Ovary (tissue), 9 donors: ENCODE results near the gene KRTAP10-9. TPM values are rescaled to one million over a fixed set of nuclear protein-coding genes. Genes with fewer than 3 reads are reported as not detected.
"Not testable (repeated sequence)": the region's sequence is repeated elsewhere in the genome, so short reads cannot be mapped to it uniquely, and the experiment has no call there.

Experiments
- DNase-seq, 5 donors: peaks; one replicate each; pipeline ENCODE4 v3.0.0-alpha.2; 2019 to 2020
- H3K27ac ChIP-seq, 2 donors: fragments of 200-600 bp; one replicate each; pipeline versions ENCODE4 v1.5.1 to v1.8.0; 2019 to 2022
- H3K27me3 ChIP-seq: fragments of 200-600 bp; one replicate; pipeline ENCODE4 v1.8.0; 2022
- H3K36me3 ChIP-seq: fragments of 200-600 bp; sonication (generic); one replicate; pipeline ENCODE4 v1.5.1; 2019
- H3K4me1 ChIP-seq: one replicate; pipeline ENCODE4 v1.8.1; 2013; ENCODE audit warnings: mild to moderate bottlenecking, moderate library complexity; ENCODE audit not compliant: insufficient read depth
- H3K4me3 ChIP-seq: fragments of 200-600 bp; sonication (generic); one replicate; pipeline ENCODE4 v1.5.1; 2017
- H3K9me3 ChIP-seq, 2 donors: fragments of 200-600 bp in 1 of 2; sonication (generic) in 1 of 2; one replicate each; pipeline versions ENCODE4 v1.5.1 to v1.8.1; 2013 to 2019; ENCODE audit warnings: mild to moderate bottlenecking in 1 of 2, moderate library complexity in 1 of 2
- EP300 ChIP-seq: sonication (generic); formaldehyde crosslinking; IDR thresholded peaks from one replicate; pipeline ENCODE4 v1.6.1; 2017; ENCODE audit warnings: antibody characterized with exemption
- POLR2A ChIP-seq: fragments of 450-650 bp; IDR thresholded peaks from one replicate; pipeline ENCODE4 v1.6.1; 2017; ENCODE audit warnings: antibody characterized with exemption, mild to moderate bottlenecking, moderate library complexity
- WGBS, 3 donors: extraction: QIAGEN DNeasy Blood & Tissue Kit in 1 of 3; methylation state at CpG; one replicate each; pipeline versions ENCODE4 v1.1.5 to v1.1.7; 2013 to 2017; 5-methylcytosine and 5-hydroxymethylcytosine counted together
- intact Hi-C, 4 donors: fragments of 100-400 bp; cut with DNase I; formaldehyde crosslinking; loops; one replicate each; pipeline versions ENCODE4 v1.11.0 to v1.15.1; 2022 to 2023
- polyA plus RNA-seq, 2 donors: library from polyadenylated mRNA; stranded (reverse); fragments of 200-250 nt in 1 of 2; fragments of 350-450 nt in 1 of 2; fragmentation: Illumina TruSeq in 1 of 2; extraction: RNeasy Lipid Tissue Mini Kit (QIAGEN cat#74804) in 1 of 2; gene quantifications; one replicate each; pipeline ENCODE4 v1.2.3, GENCODE V29; 2013 to 2014
- total RNA-seq, 7 donors: library from RNA; depleted of rRNA in 2 of 7; stranded (reverse); fragments of >200 nt in 2 of 7; fragmentation: NEBNext Ultra II Directional in 3 of 7; extraction: Animal tissue kit (Norgen Biotek cat#: 25700) in 3 of 7; gene quantifications; one replicate each; pipeline versions ENCODE4 v1.1.0 to v1.2.4, GENCODE V29; 2016 to 2023
- TF ChIP-seq, protein P1 (sequence below), 3 donors: fragments of 450-650 bp in 2 of 3; fragments of 200-600 bp in 1 of 3; IDR thresholded peaks; one replicate each; pipeline versions ENCODE4 v1.5.1 to v1.8.0; 2016 to 2022; ENCODE audit warnings: antibody characterized with exemption in 3 of 3, mild to moderate bottlenecking in 1 of 3
- donor health status: DM: no; HTN: no; CAD: no; lungs with moderate emphysema.
- donor health status: DM: no; HTN: no; CAD: no.
- donor health status: Bipolar disorder and iron deficiency.
- donor health status: DM: yes; HTN: yes; CAD: no.
- donor health status: DM: no; HTN: no; CAD: no.
- donor health status: DM: yes; HTN: yes; CAD: no.

The KRTAP10-9 gene
- total and polyA plus RNA-seq, 9 donors, result not detected

DNA sequence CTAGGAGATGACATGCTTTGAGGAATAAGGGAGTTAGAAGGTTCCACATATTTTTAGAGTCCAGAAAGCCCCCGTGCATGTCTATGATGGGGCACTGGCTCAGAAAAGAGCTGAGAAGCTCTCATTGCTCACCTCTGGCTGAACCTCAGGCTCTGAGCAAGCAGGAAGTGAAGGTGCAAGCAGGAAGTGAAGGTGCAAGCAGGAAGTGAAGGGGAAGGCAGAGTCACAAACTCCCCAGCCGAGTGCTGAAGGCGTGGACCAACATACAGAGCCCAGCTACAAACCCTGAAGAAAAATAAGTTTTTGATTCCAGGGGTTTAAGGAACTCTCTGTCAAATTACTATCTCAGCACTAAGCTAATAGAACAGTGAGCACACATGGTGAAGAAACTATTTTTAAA, 8.0 kb upstream of the KRTAP10-9 start:
- H3K36me3 ChIP-seq, result no peaks in the 10 kb centered on the region
- TF ChIP-seq EP300 (no peak), POLR2A (no peak)
- TF ChIP-seq, protein P1, sequence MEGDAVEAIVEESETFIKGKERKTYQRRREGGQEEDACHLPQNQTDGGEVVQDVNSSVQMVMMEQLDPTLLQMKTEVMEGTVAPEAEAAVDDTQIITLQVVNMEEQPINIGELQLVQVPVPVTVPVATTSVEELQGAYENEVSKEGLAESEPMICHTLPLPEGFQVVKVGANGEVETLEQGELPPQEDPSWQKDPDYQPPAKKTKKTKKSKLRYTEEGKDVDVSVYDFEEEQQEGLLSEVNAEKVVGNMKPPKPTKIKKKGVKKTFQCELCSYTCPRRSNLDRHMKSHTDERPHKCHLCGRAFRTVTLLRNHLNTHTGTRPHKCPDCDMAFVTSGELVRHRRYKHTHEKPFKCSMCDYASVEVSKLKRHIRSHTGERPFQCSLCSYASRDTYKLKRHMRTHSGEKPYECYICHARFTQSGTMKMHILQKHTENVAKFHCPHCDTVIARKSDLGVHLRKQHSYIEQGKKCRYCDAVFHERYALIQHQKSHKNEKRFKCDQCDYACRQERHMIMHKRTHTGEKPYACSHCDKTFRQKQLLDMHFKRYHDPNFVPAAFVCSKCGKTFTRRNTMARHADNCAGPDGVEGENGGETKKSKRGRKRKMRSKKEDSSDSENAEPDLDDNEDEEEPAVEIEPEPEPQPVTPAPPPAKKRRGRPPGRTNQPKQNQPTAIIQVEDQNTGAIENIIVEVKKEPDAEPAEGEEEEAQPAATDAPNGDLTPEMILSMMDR (IDR thresholded peaks at IDR 0.05), result no peak
- 63 to 72% (median 66%) methylated on average over 3 of the region's 3 CpGs for WGBS, 3 donors
- no peak overlapping the region for H3K27ac ChIP-seq
- peaks cover 0 to 3% of the 10 kb centered on the region in 2 donors for H3K9me3 ChIP-seq
- intact Hi-C loops, result no loop called here
- no peak overlapping the region for H3K4me3 ChIP-seq
- no peaks in the 10 kb centered on the region for H3K4me1 ChIP-seq
- no peaks in the 10 kb centered on the region for H3K27me3 ChIP-seq
- no peak for DNase-seq

DNA sequence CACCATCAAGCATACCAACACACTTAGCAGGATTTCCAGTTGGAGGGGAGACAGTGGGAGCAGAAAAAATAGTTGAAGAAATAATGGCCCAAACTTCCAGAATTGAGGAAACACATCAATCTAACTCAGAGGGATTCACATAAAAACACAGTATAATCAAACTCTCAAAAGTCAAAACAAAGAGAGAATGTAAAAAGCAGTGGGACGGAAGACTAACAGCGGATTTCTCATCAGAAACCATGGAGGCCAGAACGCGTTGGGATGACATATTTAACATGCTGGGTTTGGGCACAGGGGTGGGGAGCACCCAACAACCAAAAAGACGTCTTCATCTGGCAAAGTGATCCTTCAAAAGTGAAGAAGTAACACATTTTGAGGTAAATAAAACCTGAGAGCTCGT, 7.0 kb upstream of the KRTAP10-9 start:
- intact Hi-C loops, result no loop called here
- Histone ChIP-seq H3K4me3 (no peak overlapping the region), H3K27me3 (no peaks in the 10 kb centered on the region), H3K4me1 (no peaks in the 10 kb centered on the region), H3K9me3 (peaks cover 0 to 5% of the 10 kb centered on the region in 2 donors), H3K36me3 (no peaks in the 10 kb centered on the region), H3K27ac (no peak overlapping the region)
- no peak for TF ChIP-seq EP300
- TF ChIP-seq POLR2A, result no peak
- TF ChIP-seq, protein P1 (IDR thresholded peaks at IDR 0.05), result no peak
- DNase-seq, result no peak
- 82 to 83% (median 83%) methylated on average over 6 of the region's 6 CpGs for WGBS, 3 donors

DNA sequence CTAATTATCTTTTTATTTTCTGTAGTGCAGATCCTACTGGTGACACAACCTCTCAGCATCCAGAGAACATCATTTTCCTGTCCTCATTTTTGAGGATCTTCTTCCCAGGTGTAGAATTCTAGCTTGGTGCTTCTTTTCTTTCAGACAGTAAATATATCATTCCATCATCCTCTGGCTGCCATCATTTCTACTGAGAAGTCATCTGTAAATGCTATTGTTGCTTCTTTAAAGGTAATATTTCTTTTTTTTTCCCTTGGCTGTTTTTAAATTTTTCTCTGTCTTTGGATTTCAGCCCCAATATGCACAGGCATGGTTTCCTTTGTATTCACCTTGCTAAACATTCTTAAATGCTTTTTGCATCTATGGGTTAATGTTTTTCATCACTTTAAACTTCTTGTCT, 3.3 kb upstream of the KRTAP10-9 start:
- H3K27ac ChIP-seq, result no peak overlapping the region
- TF ChIP-seq POLR2A (no peak), EP300 (no peak)
- TF ChIP-seq, protein P1 (IDR thresholded peaks at IDR 0.05), result no peak
- H3K4me3 ChIP-seq, result no peak overlapping the region
- H3K9me3 ChIP-seq, result peaks cover 0 to 5% of the 10 kb centered on the region in 2 donors
- no peaks in the 10 kb centered on the region for H3K36me3 ChIP-seq
- intact Hi-C loops, result no loop called here
- no peak for DNase-seq
- no peaks in the 10 kb centered on the region for H3K4me1 ChIP-seq
- no peaks in the 10 kb centered on the region for H3K27me3 ChIP-seq

DNA sequence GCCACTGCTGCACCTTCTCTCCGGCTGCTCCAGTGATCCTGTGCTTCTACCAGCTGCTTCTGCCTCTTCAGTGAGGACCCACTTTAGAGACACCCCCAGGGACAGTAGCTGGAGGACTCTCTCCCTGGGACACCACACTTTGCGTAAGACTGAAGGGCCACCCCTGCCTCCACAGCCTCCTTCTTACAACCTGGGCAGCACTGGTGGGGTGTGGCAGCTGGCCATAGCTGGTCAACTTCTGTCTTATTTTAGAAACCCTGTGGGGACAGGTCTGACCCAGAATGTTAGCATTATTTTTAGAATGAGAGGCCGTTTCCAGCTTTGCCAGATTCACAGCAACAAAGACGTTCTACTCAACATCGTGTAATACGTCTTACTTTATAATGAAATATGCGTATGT, 1.1 kb upstream of the KRTAP10-9 start:
- no peaks in the 10 kb centered on the region for H3K27me3 ChIP-seq
- no peak overlapping the region for H3K4me3 ChIP-seq
- H3K4me1 ChIP-seq, result no peaks in the 10 kb centered on the region
- DNase-seq, result no peak
- no peak overlapping the region for H3K27ac ChIP-seq
- no peaks in the 10 kb centered on the region for H3K36me3 ChIP-seq
- 85 to 86% (median 86%) methylated on average over 7 of the region's 7 CpGs for WGBS, 3 donors
- intact Hi-C loops, result no loop called here
- H3K9me3 ChIP-seq, result peaks cover 0 to 5% of the 10 kb centered on the region in 2 donors
- TF ChIP-seq EP300 (no peak), POLR2A (no peak)
- TF ChIP-seq, protein P1 (IDR thresholded peaks at IDR 0.05), result no peak

DNA sequence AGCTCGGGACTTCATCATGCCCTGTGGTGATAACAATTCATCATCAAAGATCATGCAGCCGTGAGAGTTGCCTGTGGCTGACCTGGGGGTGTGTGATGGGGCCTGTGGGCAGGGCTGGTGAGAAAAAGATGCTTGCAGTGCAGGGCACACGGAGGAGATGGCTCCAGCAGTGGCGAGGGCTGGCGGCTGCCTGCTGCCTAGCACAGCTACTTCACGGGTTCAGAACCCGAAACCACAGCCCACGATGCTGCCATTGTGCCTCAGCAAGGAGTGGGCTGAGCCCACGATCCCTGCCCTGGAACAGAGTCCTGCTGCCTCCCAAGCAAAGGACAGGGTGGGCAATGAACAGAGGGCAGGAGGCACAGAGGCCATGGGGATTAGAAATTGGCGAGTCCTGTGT, 631 bp upstream of the KRTAP10-9 start:
- TF ChIP-seq, protein P1 (IDR thresholded peaks at IDR 0.05), result no peak
- TF ChIP-seq EP300 (no peak), POLR2A (no peak)
- no peak for DNase-seq
- no peaks in the 10 kb centered on the region for H3K27me3 ChIP-seq
- H3K27ac ChIP-seq, result no peak overlapping the region
- no peaks in the 10 kb centered on the region for H3K36me3 ChIP-seq
- H3K4me3 ChIP-seq, result no peak overlapping the region
- 72 to 85% (median 76%) methylated on average over 10 of the region's 10 CpGs for WGBS, 3 donors
- intact Hi-C loops, result no loop called here
- H3K9me3 ChIP-seq, result peaks cover 0 to 5% of the 10 kb centered on the region in 2 donors
- H3K4me1 ChIP-seq, result no peaks in the 10 kb centered on the region

DNA sequence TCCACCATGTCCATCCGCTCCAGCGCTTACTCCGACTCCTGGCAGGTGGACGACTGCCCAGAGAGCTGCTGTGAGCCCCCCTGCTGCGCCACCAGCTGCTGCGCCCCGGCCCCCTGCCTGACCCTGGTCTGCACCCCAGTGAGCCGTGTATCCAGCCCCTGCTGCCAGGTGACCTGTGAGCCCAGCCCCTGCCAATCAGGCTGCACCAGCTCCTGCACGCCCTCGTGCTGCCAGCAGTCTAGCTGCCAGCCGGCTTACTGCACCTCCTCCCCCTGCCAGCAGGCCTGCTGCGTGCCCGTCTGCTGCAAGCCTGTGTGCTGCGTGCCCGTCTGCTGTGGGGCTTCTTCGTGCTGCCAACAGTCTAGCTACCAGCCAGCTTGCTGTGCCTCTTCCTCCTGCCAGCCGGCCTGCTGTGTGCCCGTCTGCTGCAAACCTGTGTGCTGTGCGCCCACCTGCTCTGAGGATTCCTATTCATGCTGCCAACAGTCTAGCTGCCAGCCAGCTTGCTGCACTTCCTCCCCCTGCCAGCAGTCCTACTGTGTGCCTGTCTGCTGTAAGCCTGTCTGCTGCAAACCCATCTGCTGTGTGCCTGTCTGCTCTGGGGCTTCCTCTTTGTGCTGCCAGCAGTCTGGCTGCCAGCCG, 409 bp downstream of the KRTAP10-9 start:
- 67 to 81% (median 72%) methylated on average over 14 to 20 of the region's 20 CpGs for WGBS, 3 donors
- H3K27ac ChIP-seq, H3K4me1 ChIP-seq, DNase-seq, H3K27me3 ChIP-seq, H3K36me3 ChIP-seq, H3K9me3 ChIP-seq, intact Hi-C loops, H3K4me3 ChIP-seq: not testable (repeated sequence)

DNA sequence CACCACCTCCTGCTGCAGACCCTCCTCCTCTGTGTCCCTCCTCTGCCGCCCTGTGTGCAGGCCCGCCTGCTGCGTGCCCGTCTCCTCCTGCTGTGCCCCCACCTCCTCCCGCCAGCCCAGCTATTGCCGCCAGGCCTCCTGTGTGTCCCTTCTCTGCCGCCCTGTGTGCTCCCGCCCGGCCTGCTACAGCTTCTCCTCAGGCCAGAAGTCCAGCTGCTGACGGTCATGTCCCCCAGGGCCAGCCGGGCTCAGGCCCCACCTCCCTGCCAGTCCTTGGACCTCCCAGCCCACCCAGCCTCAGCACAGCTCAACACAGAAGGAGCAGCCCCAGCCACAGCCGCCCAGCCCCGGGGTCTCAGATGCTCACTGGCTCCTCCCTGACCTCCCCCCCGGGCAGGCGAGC, 939 bp downstream of the KRTAP10-9 start:
- 21 to 32% (median 22%) methylated on average over 13 to 15 of the region's 15 CpGs for WGBS, 3 donors
- H3K9me3 ChIP-seq, H3K36me3 ChIP-seq, DNase-seq, H3K4me1 ChIP-seq, H3K27ac ChIP-seq, intact Hi-C loops, H3K27me3 ChIP-seq, H3K4me3 ChIP-seq: not testable (repeated sequence)
